Left kidney (tissue), 2 donors: ENCODE data around the gene ZNF365. TPM values are rescaled to one million over a fixed set of nuclear protein-coding genes. Genes with fewer than 3 reads are reported as not detected.

ENCODE experiments used
- DNase-seq: peaks from one replicate; pipeline ENCODE4 v3.0.0-alpha.2; 2013
- polyA plus RNA-seq: library from polyadenylated mRNA; unstranded; fragments of 120-200 nt; gene quantifications from one replicate; pipeline ENCODE4 v1.2.1, GENCODE V29; 2013; ENCODE audit not compliant: insufficient read length

The ZNF365 gene
- polyA plus RNA-seq, 1 donor: 0.48 TPM

- DNase-seq: no peak
These were observed 38.9 kb downstream of the ZNF365 start for GRCh38 chr10:62413048-62413447.

- no peak for DNase-seq
These were observed 39.5 kb downstream of the ZNF365 start for GRCh38 chr10:62413652-62414051.

DNA sequence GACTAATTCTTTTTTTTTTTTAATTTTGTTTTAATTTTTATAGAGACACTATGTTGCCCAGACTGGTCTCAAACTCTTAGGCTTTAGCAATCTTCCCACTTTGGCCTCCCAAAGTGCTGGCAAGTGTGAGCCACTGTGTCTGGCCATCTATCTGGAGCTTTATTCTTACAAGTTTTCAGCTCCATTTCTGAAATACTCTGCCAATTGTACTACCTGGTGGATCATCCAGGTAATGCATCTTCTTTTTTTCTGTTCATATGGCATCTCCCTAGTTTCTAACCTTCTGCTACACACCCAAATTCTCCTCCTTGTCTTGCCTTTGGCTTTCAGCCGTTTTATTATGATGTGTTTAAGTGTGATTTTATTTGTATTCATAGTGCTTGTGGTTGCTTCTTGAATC lies 40.2 kb downstream of the ZNF365 start:
- no peak for DNase-seq

- no peak for DNase-seq
These were observed 48.0 kb downstream of the ZNF365 start for GRCh38 chr10:62422068-62422590.

DNA sequence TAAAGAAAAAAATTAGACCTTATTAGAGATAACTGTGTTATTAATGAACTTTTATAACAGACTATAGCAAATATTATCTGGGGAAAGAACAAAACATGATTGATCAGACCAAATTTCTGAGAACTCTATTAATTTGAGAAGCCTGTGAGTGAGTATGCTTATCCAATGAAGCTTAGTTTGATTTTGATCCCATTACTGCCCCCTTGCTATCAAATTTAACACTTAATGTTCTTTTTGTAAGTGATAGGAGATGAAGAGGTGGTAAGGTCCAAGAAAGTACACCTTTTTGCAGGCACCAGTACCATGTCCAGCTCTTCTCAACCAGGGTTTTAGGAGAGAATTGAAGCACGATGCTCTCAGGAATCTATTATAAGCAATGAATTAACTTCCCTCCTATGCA lies 49.9 kb downstream of the ZNF365 start:
- DNase-seq: no peak

- no peak for DNase-seq
These were observed 51.9 kb downstream of the ZNF365 start for GRCh38 chr10:62426086-62426485.

GRCh38 chr10:62426600-62426999 lies 52.4 kb downstream of the ZNF365 start:
- DNase-seq: no peak

DNA sequence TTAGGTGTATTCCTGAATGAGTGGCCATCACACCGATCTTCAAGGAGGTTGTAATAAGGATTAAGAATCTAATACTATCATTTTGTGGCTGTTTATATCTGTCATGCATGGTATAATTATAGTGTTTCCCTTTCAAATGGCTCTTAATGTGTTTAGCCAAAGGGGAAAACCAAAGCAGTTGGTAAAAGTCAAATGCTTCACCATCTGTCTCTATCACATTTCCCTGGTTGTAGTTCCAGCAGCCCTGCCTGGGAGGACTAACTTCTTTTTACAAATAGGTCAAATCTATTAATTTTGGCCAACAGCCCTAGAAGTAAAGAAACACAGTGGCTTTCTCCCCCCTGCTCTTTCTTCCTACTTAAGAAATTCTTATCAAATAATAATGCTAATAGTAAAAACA lies 56.7 kb downstream of the ZNF365 start:
- no peak for DNase-seq

DNA sequence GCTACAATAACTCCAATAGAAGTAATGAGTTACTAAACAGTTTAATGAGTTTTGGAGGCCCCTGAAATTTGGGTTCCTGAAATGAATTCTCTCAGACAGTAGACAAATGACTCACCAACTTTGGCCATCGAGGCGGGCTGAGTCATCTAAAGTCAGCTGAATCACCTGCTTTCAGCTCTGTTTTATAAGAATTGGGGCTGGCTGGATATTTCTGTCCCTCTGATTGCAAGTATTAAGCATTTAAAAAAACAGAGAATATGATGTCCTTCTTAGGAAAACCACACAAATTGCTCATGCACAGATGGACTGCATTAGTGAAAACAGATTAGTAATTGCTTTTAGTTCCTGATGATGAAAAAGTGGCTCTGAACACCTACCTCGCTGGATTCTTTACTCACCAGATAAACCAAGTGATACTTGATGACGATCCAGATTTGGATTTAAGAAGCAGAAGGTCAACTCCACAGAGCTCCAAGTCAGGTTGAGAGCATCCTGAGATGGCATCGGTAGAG lies 59.1 kb downstream of the ZNF365 start:
- no peak for DNase-seq

- no peak for DNase-seq
These were observed 59.7 kb downstream of the ZNF365 start for GRCh38 chr10:62433901-62434300.

- peak; percentile 70 for DNase-seq
These were observed 63.5 kb downstream of the ZNF365 start for GRCh38 chr10:62437696-62438095.

DNA sequence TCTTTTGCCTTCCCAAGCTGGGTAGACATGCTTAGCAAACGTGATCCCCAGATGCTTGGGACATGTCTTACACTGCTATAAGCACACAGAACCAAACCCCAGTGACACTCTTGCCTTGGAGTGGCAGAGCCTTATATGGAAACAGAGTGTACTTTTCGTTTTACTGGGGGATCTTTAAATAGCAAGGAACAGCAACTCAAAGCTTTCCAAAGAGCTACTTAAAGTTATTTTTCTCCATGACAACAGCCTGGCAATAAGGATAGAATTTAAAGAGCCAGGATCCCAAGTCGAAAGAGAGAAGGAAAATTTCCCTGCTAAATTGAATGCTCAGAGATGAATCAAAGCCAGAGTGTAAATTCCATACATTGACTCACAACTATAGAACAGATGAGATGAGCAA lies 67.8 kb downstream of the ZNF365 start:
- no peak for DNase-seq

GRCh38 chr10:62442894-62443669 lies 68.9 kb downstream of the ZNF365 start:
- no peak for DNase-seq

GRCh38 chr10:62443866-62444265 lies 69.7 kb downstream of the ZNF365 start:
- DNase-seq: no peak

GRCh38 chr10:62446627-62447026 lies 72.5 kb downstream of the ZNF365 start:
- no peak for DNase-seq

GRCh38 chr10:62450912-62451610 lies 76.9 kb downstream of the ZNF365 start:
- no peak for DNase-seq

DNA sequence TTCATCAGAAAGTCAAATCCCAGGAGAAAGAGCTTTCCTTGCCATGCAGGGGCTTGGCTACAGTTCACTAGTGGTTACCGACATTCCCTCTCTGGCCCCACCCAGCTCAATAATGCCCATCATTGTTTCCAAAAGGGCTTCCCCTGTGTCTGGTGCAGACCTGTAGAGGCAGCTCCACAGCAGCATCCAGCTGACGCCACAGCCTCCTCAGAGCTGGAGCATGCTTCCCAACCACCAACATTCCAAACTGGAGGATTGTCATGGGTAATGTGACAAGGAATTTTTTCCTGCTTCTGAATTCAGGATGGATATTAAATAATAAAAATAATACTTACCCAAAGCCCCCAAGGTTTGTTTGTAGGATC lies 77.4 kb downstream of the ZNF365 start:
- no peak for DNase-seq

Other genes starting within 250 kb of the ZNF365 start
- 20.0 TPM for gene RTKN2, start 105.5 kb upstream of the ZNF365 start, polyA plus RNA-seq